SU-DHL-6 (cell line): ENCODE measurements around the gene SRF.

Experiments used
- CTCF ChIP-seq: fragments of 200-600 bp; sonication (generic); IDR thresholded peaks from one replicate; pipeline ENCODE4 v1.5.1; 2017; ENCODE audit warnings: antibody characterized with exemption, mild to moderate bottlenecking, low read length, moderate library complexity; ENCODE audit not compliant: insufficient read depth, poor library complexity, severe bottlenecking
- EZH2phosphoT487 ChIP-seq: fragments of 200-600 bp; sonication (generic), shearing (Covaris generic); conservative IDR thresholded peaks from 2 replicates; pipeline ENCODE4 v1.6.1; 2018; ENCODE audit warnings: mild to moderate bottlenecking, antibody characterized with exemption, low read length, moderate library complexity, mixed read lengths

- TF ChIP-seq CTCF (no peak), EZH2phosphoT487 (no peak)
Measured at GRCh38 chr6:43204271-43205105, 33.4 kb downstream of the SRF start.
